ENCODE data around the gene DPY19L1. TPM values are rescaled to one million over a fixed set of nuclear protein-coding genes. Genes with fewer than 3 reads are reported as not detected.
"Not testable (repeated sequence)": the region's sequence is repeated elsewhere in the genome, so short reads cannot be mapped to it uniquely, and the experiment has no call there.

DPY19L1 gene
- polyA plus RNA-seq, 1 donor from 2014 or later: 6.3 TPM

DNA sequence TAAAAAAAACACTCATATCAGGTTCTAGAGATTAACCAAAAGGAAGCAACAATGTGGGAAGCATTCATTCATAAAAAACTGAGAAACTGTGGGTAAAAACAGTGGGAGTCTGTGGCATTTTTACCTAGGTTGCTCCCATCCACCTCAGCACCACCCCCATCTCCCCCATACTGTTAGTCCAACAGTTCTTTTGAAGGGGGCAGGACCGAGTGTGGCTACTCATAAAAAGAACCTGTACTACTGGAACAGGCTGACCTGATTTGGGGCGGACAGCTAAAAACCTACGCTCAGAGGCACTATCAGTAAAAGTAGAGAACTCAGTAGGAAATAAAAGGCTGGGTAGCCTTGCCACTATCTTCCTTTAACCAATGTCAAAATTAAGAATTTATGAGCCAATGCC is 84.5 kb downstream of the DPY19L1 start:
- Histone ChIP-seq H3K79me2 (replicated peaks; ENCODE audit: insufficient read depth, low read length) (no peaks in the 10 kb centered on the region), H3K9me3 (ENCODE audit: low read length) (no peaks in the 10 kb centered on the region), H3K36me3 (ENCODE audit: insufficient read depth, low read length) (no peaks in the 10 kb centered on the region), H3F3A (ENCODE audit: insufficient read depth, low read length, poor library complexity, severe bottlenecking) (no peaks in the 10 kb centered on the region), H3K4me2 (ENCODE audit: low read length) (no peak overlapping the region), H3K27me3 (ENCODE audit: insufficient read depth, low read depth, low read length) (no peaks in the 10 kb centered on the region), H2AFZ (ENCODE audit: low read depth, low read length) (no peak overlapping the region), H3K4me3 (ENCODE audit: low read length) (no peak overlapping the region), H3K9ac (ENCODE audit: low read length) (no peak overlapping the region), H3K27ac (ENCODE audit: low read length) (no peak overlapping the region), H4K20me1 (ENCODE audit: insufficient read depth) (no peaks in the 10 kb centered on the region), H3K9me2 (ENCODE audit: insufficient read depth, low read length) (no peaks in the 10 kb centered on the region)
- TF ChIP-seq SMC3 (conservative IDR thresholded peaks at IDR 0.05; ENCODE audit: poor library complexity) (no peak), REST (IDR thresholded peaks at IDR 0.05; ENCODE audit: borderline replicate concordance) (no peak), RAD21 (conservative IDR thresholded peaks at IDR 0.05) (no peak), EZH2 (IDR thresholded peaks at IDR 0.05; ENCODE audit: borderline replicate concordance, insufficient read depth, low read length, poor library complexity, severe bottlenecking) (no peak), EP300 (conservative IDR thresholded peaks at IDR 0.05; ENCODE audit: poor library complexity, severe bottlenecking) (no peak), MXI1 (conservative IDR thresholded peaks at IDR 0.05; ENCODE audit: poor library complexity, severe bottlenecking) (no peak), TAF1 (IDR thresholded peaks at IDR 0.05; ENCODE audit: low read depth) (no peak), POLR2AphosphoS5 (IDR thresholded peaks at IDR 0.05) (no peak)
- TF ChIP-seq, protein P1, sequence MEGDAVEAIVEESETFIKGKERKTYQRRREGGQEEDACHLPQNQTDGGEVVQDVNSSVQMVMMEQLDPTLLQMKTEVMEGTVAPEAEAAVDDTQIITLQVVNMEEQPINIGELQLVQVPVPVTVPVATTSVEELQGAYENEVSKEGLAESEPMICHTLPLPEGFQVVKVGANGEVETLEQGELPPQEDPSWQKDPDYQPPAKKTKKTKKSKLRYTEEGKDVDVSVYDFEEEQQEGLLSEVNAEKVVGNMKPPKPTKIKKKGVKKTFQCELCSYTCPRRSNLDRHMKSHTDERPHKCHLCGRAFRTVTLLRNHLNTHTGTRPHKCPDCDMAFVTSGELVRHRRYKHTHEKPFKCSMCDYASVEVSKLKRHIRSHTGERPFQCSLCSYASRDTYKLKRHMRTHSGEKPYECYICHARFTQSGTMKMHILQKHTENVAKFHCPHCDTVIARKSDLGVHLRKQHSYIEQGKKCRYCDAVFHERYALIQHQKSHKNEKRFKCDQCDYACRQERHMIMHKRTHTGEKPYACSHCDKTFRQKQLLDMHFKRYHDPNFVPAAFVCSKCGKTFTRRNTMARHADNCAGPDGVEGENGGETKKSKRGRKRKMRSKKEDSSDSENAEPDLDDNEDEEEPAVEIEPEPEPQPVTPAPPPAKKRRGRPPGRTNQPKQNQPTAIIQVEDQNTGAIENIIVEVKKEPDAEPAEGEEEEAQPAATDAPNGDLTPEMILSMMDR (IDR thresholded peaks at IDR 0.05; ENCODE audit: poor library complexity, severe bottlenecking): no peak

- Histone ChIP-seq H3K9me2 (ENCODE audit: insufficient read depth, low read length) (no peaks in the 10 kb centered on the region), H2AFZ (ENCODE audit: low read depth, low read length) (no peak overlapping the region), H3K4me3 (ENCODE audit: low read length) (no peak overlapping the region), H3F3A (ENCODE audit: insufficient read depth, low read length, poor library complexity, severe bottlenecking) (no peaks in the 10 kb centered on the region), H3K27ac (ENCODE audit: low read length) (no peak overlapping the region), H3K9me3 (ENCODE audit: low read length) (no peaks in the 10 kb centered on the region), H3K36me3 (ENCODE audit: insufficient read depth, low read length) (no peaks in the 10 kb centered on the region), H3K79me2 (replicated peaks; ENCODE audit: insufficient read depth, low read length) (no peaks in the 10 kb centered on the region), H3K4me2 (ENCODE audit: low read length) (no peak overlapping the region), H3K9ac (ENCODE audit: low read length) (no peak overlapping the region), H3K27me3 (ENCODE audit: insufficient read depth, low read depth, low read length) (no peaks in the 10 kb centered on the region), H4K20me1 (ENCODE audit: insufficient read depth) (no peaks in the 10 kb centered on the region)
- TF ChIP-seq POLR2AphosphoS5 (IDR thresholded peaks at IDR 0.05): no peak
- no peak for TF ChIP-seq EP300 (conservative IDR thresholded peaks at IDR 0.05; ENCODE audit: poor library complexity, severe bottlenecking)
- TF ChIP-seq, protein P1 (IDR thresholded peaks at IDR 0.05; ENCODE audit: poor library complexity, severe bottlenecking): no peak
- TF ChIP-seq SMC3 (conservative IDR thresholded peaks at IDR 0.05; ENCODE audit: poor library complexity): no peak
- no peak for TF ChIP-seq RAD21 (conservative IDR thresholded peaks at IDR 0.05)
- no peak for TF ChIP-seq MXI1 (conservative IDR thresholded peaks at IDR 0.05; ENCODE audit: poor library complexity, severe bottlenecking)
These were observed 87.9 kb downstream of the DPY19L1 start for GRCh38 chr7:34949361-34949760.

DNA sequence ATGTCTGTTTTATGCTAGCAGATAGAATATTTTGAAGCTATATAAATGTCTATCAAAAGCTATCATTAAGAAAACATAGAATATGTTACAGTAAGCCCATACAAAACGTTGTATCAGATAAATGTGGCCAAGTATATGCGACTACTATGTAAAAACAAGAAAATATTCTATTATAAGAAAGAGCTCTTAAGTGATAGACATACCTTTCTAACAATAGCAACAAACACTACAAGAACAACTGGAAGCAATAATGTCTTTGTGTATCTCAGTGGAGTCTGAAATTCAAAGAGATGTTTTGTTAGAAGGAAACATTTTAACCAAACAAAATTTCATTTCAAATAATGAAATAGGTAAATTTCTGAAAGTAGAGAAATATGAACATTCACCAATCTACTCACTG is 89.9 kb downstream of the DPY19L1 start:
- not testable (repeated sequence) for H4K20me1 ChIP-seq (ENCODE audit: insufficient read depth); H3K9me2 ChIP-seq (ENCODE audit: insufficient read depth, low read length); H3K36me3 ChIP-seq (ENCODE audit: insufficient read depth, low read length); H3K9ac ChIP-seq (ENCODE audit: low read length); H3K4me2 ChIP-seq (ENCODE audit: low read length); H3K79me2 ChIP-seq (replicated peaks; ENCODE audit: insufficient read depth, low read length); H3F3A ChIP-seq (ENCODE audit: insufficient read depth, low read length, poor library complexity, severe bottlenecking); H3K9me3 ChIP-seq (ENCODE audit: low read length); H3K27me3 ChIP-seq (ENCODE audit: insufficient read depth, low read depth, low read length); H2AFZ ChIP-seq (ENCODE audit: low read depth, low read length); H3K4me3 ChIP-seq (ENCODE audit: low read length); H3K27ac ChIP-seq (ENCODE audit: low read length)

Measured in neural cell (in vitro differentiated cells).